Choroid plexus epithelial cell (primary cell): ENCODE data around the gene TCFL5.

Experiments used
- DNase-seq: peaks from one replicate; pipeline ENCODE4 v3.0.0-alpha.2; 2010; ENCODE audit warnings: low read depth
- H3K4me3 ChIP-seq: 2 replicates; pipeline ENCODE4 v1.5.1; 2011; ENCODE audit warnings: low read depth, mild to moderate bottlenecking, control low read depth, low read length, moderate library complexity
- CTCF ChIP-seq: conservative IDR thresholded peaks from 2 replicates; pipeline ENCODE4 v1.5.1; 2011; ENCODE audit warnings: low read depth, mild to moderate bottlenecking, control low read depth, inconsistent platforms, low read length, moderate library complexity

Gene TCFL5

GRCh38 chr20:62846166-62846890, 15.3 kb downstream of the TCFL5 start:
- no peak overlapping the region for H3K4me3 ChIP-seq
- no peak for DNase-seq
- TF ChIP-seq CTCF: no peak

- H3K4me3 ChIP-seq: no peak overlapping the region
- DNase-seq: no peak
- no peak for TF ChIP-seq CTCF
Observed at GRCh38 chr20:62845416-62846160, 16.0 kb downstream of the TCFL5 start.

DNA sequence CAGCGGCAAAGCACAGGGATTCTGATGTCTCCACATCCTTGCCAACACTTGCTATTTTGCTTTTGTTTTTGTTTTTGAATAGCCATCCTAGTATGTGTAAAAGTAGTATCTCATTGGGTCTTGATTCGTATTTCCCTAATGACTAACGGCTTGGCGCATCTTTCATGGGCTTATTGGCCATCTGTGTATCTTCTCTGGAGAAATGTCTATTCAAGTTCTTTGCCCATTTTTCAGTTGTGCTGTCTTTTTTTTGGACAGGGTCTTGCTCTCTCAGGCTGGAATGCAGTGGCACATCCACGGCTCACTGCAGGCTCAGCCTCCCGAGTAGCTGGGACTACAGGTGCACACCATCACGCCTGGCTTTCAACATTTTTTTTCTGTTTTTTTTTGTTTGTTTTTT, 17.4 kb downstream of the TCFL5 start:
- DNase-seq: no peak
- no peak overlapping the region for H3K4me3 ChIP-seq
- TF ChIP-seq CTCF: no peak

DNA sequence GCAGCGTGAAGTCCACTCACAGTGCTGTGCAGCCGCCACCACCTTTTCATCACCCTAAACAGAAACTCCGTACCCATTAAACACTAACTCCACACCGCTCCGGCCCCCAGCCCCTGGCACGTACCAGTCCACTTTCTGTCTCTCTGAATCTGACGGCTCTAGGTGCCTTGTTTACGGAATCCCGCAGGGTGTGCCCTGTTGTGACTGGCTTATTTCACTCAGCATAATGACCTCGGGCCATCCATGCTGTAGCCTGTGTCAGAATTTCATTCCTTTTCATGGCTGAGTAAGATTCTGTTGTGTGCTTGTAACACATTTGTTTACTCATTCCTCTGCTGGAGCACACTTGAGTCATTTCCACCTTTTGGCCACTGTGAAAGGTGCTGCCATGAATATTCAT, 18.0 kb downstream of the TCFL5 start:
- TF ChIP-seq CTCF: no peak
- DNase-seq: no peak
- no peak overlapping the region for H3K4me3 ChIP-seq

- no peak for DNase-seq
- H3K4me3 ChIP-seq: no peak overlapping the region
- no peak for TF ChIP-seq CTCF
Observed at GRCh38 chr20:62841705-62842212, 19.9 kb downstream of the TCFL5 start.

DNA sequence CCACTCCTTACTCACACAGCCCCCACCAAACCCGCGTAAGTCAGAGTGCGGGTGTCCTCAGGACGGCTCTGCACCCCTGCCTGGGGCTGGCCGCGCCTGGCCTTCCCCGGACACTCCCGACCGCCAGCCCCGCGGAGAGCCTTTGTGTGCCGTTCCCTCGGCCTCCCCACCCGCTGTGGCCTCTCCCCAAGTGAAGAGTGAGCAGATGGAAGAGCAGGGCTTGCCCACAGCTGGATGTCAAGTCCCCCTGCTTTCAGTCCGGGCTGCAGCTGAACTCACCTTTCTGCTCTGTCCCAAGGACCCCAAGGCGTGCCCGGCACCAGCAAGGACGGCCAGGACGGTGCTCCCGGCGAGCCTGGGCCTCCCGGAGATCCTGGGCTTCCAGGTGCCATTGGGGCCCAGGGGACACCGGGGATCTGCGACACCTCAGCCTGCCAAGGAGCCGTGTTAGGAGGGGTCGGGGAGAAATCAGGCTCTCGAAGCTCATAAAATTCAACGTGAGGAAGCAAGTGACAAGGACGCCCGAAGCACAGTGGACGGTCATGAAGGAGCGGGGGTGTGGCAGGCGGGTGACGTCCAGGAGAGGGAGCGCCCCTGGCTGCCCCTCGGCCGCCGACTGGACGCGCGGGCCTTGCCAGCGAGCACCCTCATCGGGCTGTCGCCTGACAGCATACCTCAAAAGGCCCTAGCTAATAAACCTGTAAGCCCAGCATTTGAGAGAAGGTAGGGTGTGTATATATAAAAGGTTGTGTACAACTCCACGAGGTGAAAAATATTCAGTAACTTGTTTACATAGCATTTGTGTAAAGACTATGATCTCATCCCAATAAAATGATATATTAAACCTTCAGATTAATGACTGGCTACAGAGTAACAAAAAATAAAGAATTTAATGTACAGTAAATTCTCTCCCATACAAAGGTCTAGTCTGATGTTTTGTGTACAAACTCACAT, 21.1 kb downstream of the TCFL5 start:
- no peak overlapping the region for H3K4me3 ChIP-seq
- TF ChIP-seq CTCF: no peak
- no peak for DNase-seq
